ENCODE measurements around the gene KDM8.

- no peak for TF ChIP-seq CTCF (IDR thresholded peaks at IDR 0.05)
- no peak for TF ChIP-seq POLR2A (IDR thresholded peaks at IDR 0.05)
These were observed 67.0 kb downstream of the KDM8 start for GRCh38 chr16:27270349-27270748.
